NCI-H2227 (cell line): ENCODE data around the gene PPP3CA.

Source experiments
- DNase-seq: peaks from one replicate; lab custom pipeline; 2025; ENCODE audit not compliant: unreplicated experiment; lab: John Stamatoyannopoulos, UW

Gene PPP3CA

GRCh38 chr4:101332424-101332823 lies 14.9 kb downstream of the PPP3CA start:
- no peak for DNase-seq

- DNase-seq: no peak
These were observed 16.3 kb downstream of the PPP3CA start for GRCh38 chr4:101331017-101331416.

- no peak for DNase-seq
These were observed 17.7 kb downstream of the PPP3CA start for GRCh38 chr4:101329592-101329991.

GRCh38 chr4:101328063-101328602 lies 19.2 kb downstream of the PPP3CA start:
- DNase-seq: no peak

GRCh38 chr4:101326576-101326975 lies 20.8 kb downstream of the PPP3CA start:
- DNase-seq: no peak

- DNase-seq: no peak
These were observed 24.6 kb downstream of the PPP3CA start for GRCh38 chr4:101322743-101323142.

GRCh38 chr4:101321481-101322042 lies 25.8 kb downstream of the PPP3CA start:
- no peak for DNase-seq

GRCh38 chr4:101315786-101316185 lies 31.5 kb downstream of the PPP3CA start:
- no peak for DNase-seq

- DNase-seq: no peak
These were observed 32.3 kb downstream of the PPP3CA start for GRCh38 chr4:101315041-101315440.

- no peak for DNase-seq
These were observed 37.4 kb downstream of the PPP3CA start for GRCh38 chr4:101309925-101310324.

GRCh38 chr4:101307899-101308298 lies 39.4 kb downstream of the PPP3CA start:
- DNase-seq: no peak

GRCh38 chr4:101306764-101307615 lies 40.3 kb downstream of the PPP3CA start:
- no peak for DNase-seq

GRCh38 chr4:101306225-101306624 lies 41.1 kb downstream of the PPP3CA start:
- no peak for DNase-seq

- no peak for DNase-seq
These were observed 42.4 kb downstream of the PPP3CA start for GRCh38 chr4:101304916-101305315.

- DNase-seq: no peak
These were observed 47.3 kb downstream of the PPP3CA start for GRCh38 chr4:101299899-101300540.

- no peak for DNase-seq
These were observed 48.3 kb downstream of the PPP3CA start for GRCh38 chr4:101299021-101299420.

GRCh38 chr4:101295691-101296090 lies 51.6 kb downstream of the PPP3CA start:
- no peak for DNase-seq

- no peak for DNase-seq
These were observed 52.7 kb downstream of the PPP3CA start for GRCh38 chr4:101294597-101294996.

- DNase-seq: no peak
These were observed 54.4 kb downstream of the PPP3CA start for GRCh38 chr4:101292901-101293300.

- DNase-seq: no peak
These were observed 55.1 kb downstream of the PPP3CA start for GRCh38 chr4:101292214-101292613.

GRCh38 chr4:101291198-101291597 lies 56.1 kb downstream of the PPP3CA start:
- DNase-seq: no peak

- no peak for DNase-seq
These were observed 56.7 kb downstream of the PPP3CA start for GRCh38 chr4:101290654-101291053.
